Hepatocyte (in vitro differentiated cells): ENCODE measurements around the gene MYO3B. TPM values are rescaled to one million over a fixed set of nuclear protein-coding genes. Genes with fewer than 3 reads are reported as not detected.

Experiments
- DNase-seq: peaks from one replicate; pipeline ENCODE4 v3.0.0-alpha.2; 2016; ENCODE audit warnings: low spot score
- H2AFZ ChIP-seq: fragments of 200-600 bp; sonication (generic); 2 replicates; pipeline ENCODE4 v1.6.0; 2016; ENCODE audit warnings: antibody characterized with exemption, mild to moderate bottlenecking
- H3K27ac ChIP-seq: fragments of 200-600 bp; sonication (generic); 2 replicates; pipeline ENCODE4 v1.5.1; 2016; ENCODE audit warnings: mild to moderate bottlenecking
- H3K27me3 ChIP-seq: fragments of 200-600 bp; sonication (generic); 2 replicates; pipeline ENCODE4 v1.6.1; 2016
- H3K36me3 ChIP-seq: fragments of 200-600 bp; sonication (generic); replicated peaks from 2 replicates; pipeline ENCODE4 v1.5.1; 2016; ENCODE audit warnings: low read depth; ENCODE audit not compliant: insufficient read depth
- H3K4me1 ChIP-seq: fragments of 200-600 bp; sonication (generic); 2 replicates; pipeline ENCODE4 v1.5.1; 2016; ENCODE audit warnings: mild to moderate bottlenecking, moderate library complexity; ENCODE audit not compliant: insufficient read depth
- H3K4me2 ChIP-seq: fragments of 200-600 bp; sonication (generic); 2 replicates; pipeline ENCODE4 v1.6.0; 2016
- H3K4me3 ChIP-seq: fragments of 200-600 bp; sonication (generic); 2 replicates; pipeline ENCODE4 v1.5.1; 2016; ENCODE audit warnings: mild to moderate bottlenecking
- H3K79me2 ChIP-seq: fragments of 200-600 bp; sonication (generic); 2 replicates; pipeline ENCODE4 v1.6.0; 2017; ENCODE audit warnings: mild to moderate bottlenecking
- H3K9me2 ChIP-seq: fragments of 200-600 bp; sonication (generic); replicated peaks from 2 replicates; pipeline ENCODE4 v1.6.0; 2017; ENCODE audit warnings: mild to moderate bottlenecking; ENCODE audit not compliant: insufficient read depth
- H3K9me3 ChIP-seq: fragments of 200-600 bp; sonication (generic); 2 replicates; pipeline ENCODE4 v1.5.1; 2016; ENCODE audit warnings: low read depth, mild to moderate bottlenecking
- H4K20me1 ChIP-seq: fragments of 200-600 bp; sonication (generic); 2 replicates; pipeline ENCODE4 v1.6.0; 2016; ENCODE audit warnings: mild to moderate bottlenecking; ENCODE audit not compliant: insufficient read depth, poor library complexity, severe bottlenecking
- CTCF ChIP-seq: fragments of 200-600 bp; sonication (generic); IDR thresholded peaks from 2 replicates; pipeline ENCODE4 v1.5.1; 2016; ENCODE audit warnings: antibody characterized with exemption, mild to moderate bottlenecking; ENCODE audit not compliant: poor library complexity
- EZH2 ChIP-seq: fragments of 200-600 bp; sonication (generic); IDR thresholded peaks from 2 replicates; pipeline ENCODE4 v1.6.1; 2016; ENCODE audit warnings: antibody characterized with exemption, mild to moderate bottlenecking, borderline replicate concordance
- EZH2phosphoT487 ChIP-seq: fragments of 200-600 bp; sonication (generic); IDR thresholded peaks from one replicate; pipeline ENCODE4 v1.6.1; 2018; ENCODE audit warnings: antibody characterized with exemption, mild to moderate bottlenecking, low read depth, moderate library complexity; ENCODE audit not compliant: unreplicated experiment, severe bottlenecking
- WGBS: methylation state at CpG from one replicate; pipeline ENCODE4 v1.1.6; 2016; ENCODE audit warnings: low lambda C conversion rate; ENCODE audit errors: missing lambda C conversion rate; 5-methylcytosine and 5-hydroxymethylcytosine counted together
- polyA plus RNA-seq: library from polyadenylated mRNA; unstranded; fragments of >200 nt; fragmentation: Nextera tagmentation; extraction: Ambion mirVana; gene quantifications from 2 replicates; pipeline ENCODE4 v1.2.1, GENCODE V29; 2016
- total RNA-seq: library from RNA; depleted of rRNA; stranded (reverse); fragments of >200 nt; gene quantifications from 2 replicates; pipeline ENCODE4 v1.2.3, GENCODE V29; 2014

Gene MYO3B
- total and polyA plus RNA-seq, 2 experiments from 2014 or later, result 0.63 to 1.1 TPM

- Histone ChIP-seq H3K9me3 (no peaks in the 10 kb centered on the region), H3K79me2 (no peaks in the 10 kb centered on the region), H3K36me3 (no peaks in the 10 kb centered on the region), H2AFZ (no peak overlapping the region), H3K9me2 (no peaks in the 10 kb centered on the region), H3K4me2 (no peak overlapping the region), H4K20me1 (no peaks in the 10 kb centered on the region), H3K4me3 (no peak overlapping the region), H3K4me1 (no peaks in the 10 kb centered on the region), H3K27me3 (no peaks in the 10 kb centered on the region), H3K27ac (no peak overlapping the region)
- peak; percentile 21 for DNase-seq
- 70% methylated on average over 8 of the region's 8 CpGs for WGBS
- TF ChIP-seq EZH2 (no peak), EZH2phosphoT487 (no peak), CTCF (no peak)
Observed at GRCh38 chr2:170462433-170463205, 284.7 kb downstream of the MYO3B start.

- Histone ChIP-seq H3K9me2 (no peaks in the 10 kb centered on the region), H3K27me3 (no peaks in the 10 kb centered on the region), H3K4me1 (no peaks in the 10 kb centered on the region), H4K20me1 (no peaks in the 10 kb centered on the region), H3K79me2 (no peaks in the 10 kb centered on the region), H3K36me3 (no peaks in the 10 kb centered on the region), H3K4me2 (no peak overlapping the region), H3K9me3 (no peaks in the 10 kb centered on the region), H3K4me3 (no peak overlapping the region), H2AFZ (no peak overlapping the region), H3K27ac (no peak overlapping the region)
- TF ChIP-seq EZH2phosphoT487 (no peak), CTCF (no peak)
- DNase-seq, result no peak
- WGBS, result 99% methylated on average over 4 of the region's 4 CpGs
Observed at GRCh38 chr2:170463206-170463537, 285.2 kb downstream of the MYO3B start.

GRCh38 chr2:170464268-170464667 lies 286.3 kb downstream of the MYO3B start:
- WGBS, result 96% methylated on average over 5 of the region's 5 CpGs
- no peak for DNase-seq
- H3K4me1 ChIP-seq, result no peaks in the 10 kb centered on the region
- no peaks in the 10 kb centered on the region for H3K79me2 ChIP-seq
- H3K27ac ChIP-seq, result no peak overlapping the region
- H3K36me3 ChIP-seq, result no peaks in the 10 kb centered on the region
- no peaks in the 10 kb centered on the region for H4K20me1 ChIP-seq
- H2AFZ ChIP-seq, result no peak overlapping the region
- no peaks in the 10 kb centered on the region for H3K27me3 ChIP-seq
- no peaks in the 10 kb centered on the region for H3K9me3 ChIP-seq
- no peak overlapping the region for H3K4me2 ChIP-seq
- H3K9me2 ChIP-seq, result no peaks in the 10 kb centered on the region
- TF ChIP-seq CTCF (no peak), EZH2 (no peak), EZH2phosphoT487 (no peak)
- no peak overlapping the region for H3K4me3 ChIP-seq
